HG03439 (cell line): Measurements from ENCODE around the gene MSMB.
"Not testable (repeated sequence)": the region's sequence is repeated elsewhere in the genome, so short reads cannot be mapped to it uniquely, and the experiment has no call there.

ENCODE experiments used
- ATAC-seq: cut with Tn5 transposase; IDR thresholded peaks from one replicate; pipeline ENCODE4 v1.9.1; 2021; ENCODE audit warnings: mild to moderate bottlenecking, moderate library complexity; ENCODE audit not compliant: unreplicated experiment

MSMB gene

DNA sequence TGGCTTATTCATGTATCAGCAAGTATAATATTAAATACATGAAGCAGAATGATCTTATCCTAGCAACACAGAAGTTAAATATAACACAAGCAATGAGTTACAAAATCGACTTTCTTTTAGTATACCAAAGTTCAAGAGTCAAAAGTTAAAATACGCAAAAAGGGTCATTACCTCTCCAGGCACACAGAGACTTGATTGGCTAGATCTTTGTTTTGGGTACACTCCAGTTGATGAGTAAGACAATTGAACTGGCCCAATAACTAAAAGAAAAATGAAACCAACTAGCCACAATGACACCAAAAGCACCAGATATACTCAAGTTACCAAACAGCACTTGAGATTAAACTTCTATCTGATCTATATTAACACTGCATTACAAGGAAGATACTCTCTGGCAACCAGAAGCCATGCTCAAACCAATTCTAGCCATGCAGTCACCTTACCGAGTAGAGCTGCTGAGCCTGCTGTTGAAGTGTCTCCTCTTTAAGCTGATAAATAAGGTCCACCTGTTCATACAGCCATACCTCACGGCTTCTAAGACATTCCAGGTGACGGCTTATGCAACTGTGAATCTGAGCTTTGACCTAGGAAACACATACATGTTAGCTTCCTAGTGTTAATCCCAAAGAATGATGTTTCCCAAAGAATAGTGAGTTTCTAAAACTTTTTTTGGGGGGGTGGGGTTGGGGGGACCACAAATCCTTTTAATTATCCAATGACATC is 31.2 kb downstream of the MSMB start:
- ATAC-seq: no peak

DNA sequence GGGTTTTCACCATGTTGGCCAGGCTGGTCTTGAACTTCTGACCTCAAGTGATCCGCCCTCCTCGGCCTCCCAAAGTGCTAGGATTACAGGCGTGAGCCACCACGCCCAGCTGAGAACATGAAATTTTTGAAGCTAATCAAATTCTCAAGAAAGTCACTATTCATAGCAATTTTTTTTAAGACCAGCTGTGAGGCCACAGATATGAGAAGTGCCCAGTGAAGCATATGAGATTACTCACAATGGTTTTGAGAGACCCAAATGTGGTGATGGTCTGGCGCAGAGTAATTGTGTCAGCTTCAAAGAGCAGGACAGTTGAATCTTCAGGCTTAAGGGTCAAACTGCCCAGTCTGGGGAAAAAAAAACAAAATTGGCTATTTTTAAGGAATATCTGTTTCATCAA is 31.9 kb downstream of the MSMB start:
- no peak for ATAC-seq

DNA sequence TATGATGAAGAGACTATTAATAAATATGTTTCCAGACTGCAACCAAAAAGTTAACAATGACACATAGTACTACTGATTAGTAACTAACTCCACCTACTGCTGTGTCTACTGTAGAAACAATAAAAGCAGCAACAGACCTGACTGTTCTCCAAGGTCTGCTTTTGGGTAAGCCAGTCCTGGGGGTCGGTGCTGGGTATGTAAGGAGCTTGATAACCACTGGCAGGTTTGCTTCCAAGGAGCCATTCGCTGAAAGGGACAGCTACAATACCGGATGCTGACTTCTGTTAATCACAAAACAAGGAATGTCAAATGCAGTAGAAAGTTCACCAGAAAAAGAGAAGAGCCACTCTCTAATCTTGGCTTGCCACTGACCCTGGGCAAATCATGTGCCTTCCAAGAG is 33.3 kb downstream of the MSMB start:
- no peak for ATAC-seq

DNA sequence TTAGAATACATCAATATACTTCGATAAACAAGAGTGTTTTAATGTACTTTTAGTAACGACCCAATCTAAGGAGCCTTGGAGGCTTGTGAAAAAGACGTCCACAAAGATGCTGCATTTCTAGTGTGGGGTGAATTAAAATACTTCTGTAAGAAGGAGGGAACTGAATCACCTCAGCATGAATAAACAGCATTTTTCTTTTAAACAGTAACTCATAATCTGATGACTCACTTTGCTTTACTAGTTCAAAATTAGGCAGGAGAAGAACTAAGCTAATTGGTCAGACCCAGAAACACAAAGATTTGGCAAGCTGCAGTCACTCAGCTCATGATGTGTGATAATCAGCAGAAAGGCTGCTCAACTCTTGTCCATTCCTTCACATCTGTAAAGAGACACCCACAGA is 39.9 kb downstream of the MSMB start:
- no peak for ATAC-seq

DNA sequence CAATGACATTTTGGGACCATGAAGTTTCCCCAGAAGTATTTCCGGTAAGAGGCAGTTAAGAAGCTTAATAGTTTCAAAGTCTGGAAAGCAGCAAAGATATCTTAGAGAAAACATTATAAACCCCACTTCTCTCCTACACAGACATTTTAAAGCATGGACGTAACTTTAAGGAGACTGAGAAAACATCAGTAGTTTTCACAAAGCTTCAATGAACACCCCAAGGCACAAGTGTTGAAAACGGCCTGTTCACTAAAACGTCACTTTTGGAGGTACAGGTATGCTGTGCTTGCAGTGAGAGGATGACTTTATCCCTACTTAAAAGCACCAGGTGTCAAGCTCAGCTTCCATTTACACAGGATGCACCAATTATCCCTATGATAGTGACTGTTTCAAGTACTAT is 40.7 kb downstream of the MSMB start:
- no peak for ATAC-seq

DNA sequence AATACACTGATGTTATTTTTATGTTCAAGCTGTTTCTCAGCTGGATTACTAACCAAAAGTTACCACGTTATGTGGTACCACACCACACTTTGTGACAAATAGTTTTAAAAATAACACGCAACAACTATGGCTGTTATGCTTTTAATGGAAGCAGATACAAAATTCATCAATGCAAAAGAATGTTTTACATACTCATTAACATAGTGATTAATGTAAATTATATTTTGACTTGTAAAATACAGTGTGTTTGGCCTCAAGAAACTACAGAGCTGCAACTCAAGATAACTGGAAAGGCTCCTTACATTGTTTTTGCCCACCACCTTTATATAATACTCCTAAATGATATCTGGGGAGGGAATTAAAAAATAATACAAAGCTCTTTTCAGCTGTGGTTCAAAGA is 41.1 kb downstream of the MSMB start:
- no peak for ATAC-seq

DNA sequence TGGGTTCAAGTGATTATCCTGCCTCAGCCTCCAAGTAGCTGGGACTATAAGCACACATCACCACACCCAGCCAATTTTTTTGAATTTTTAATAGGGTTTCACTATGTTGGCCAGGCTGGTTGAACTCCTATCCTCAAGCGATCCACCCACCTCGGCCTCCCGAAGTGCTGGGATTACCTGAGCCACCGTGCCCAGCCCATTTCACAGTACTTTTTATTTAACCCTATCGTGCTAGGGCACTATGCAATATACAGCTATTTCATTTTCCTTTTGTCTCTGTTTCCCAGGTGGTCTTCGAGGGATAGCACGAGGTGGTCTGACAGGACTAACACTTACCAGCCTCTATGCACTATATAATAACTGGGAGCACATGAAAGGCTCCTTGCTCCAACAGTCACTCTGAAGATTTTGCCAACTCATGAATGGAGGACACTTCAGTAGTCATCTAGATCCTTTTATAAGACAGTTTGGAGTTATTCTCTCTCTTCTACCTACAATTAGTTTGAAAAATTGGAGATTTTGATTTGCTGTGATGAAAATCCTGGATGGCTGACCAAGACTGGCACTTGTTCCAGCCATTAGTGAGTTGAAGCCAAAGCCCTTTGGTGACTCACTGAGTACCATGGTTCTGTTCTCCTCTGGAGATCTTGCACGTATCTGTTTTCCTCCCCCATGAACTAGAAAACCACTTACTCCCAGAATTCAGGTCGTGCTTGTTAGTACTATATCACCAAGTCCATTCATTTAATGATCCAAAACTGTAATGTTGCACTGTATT is 43.0 kb downstream of the MSMB start:
- ATAC-seq: no peak

DNA sequence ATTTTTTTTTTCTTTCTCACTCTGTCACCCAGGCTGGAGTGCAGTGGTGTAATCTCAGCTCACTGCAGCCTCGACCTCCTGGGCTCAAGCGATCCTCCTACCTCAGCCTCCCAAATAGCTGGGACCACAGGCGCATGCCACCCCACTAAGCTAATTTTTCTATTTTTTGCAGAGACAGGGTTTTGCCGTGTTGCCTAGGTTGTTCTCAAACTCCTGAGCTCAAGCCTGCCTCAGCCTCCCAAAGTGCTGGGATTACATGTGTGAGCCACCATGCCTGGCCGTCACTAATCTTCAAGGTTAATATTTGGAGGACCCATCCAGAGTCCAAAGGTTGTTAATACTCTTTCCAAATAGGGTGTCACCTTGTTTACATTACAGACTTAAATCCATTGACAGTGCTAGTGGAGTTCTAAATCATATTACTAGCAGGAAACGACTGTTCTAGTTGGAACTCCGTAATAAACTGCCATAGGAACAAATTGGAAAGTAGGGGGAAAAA is 43.8 kb downstream of the MSMB start:
- ATAC-seq: not testable (repeated sequence)

DNA sequence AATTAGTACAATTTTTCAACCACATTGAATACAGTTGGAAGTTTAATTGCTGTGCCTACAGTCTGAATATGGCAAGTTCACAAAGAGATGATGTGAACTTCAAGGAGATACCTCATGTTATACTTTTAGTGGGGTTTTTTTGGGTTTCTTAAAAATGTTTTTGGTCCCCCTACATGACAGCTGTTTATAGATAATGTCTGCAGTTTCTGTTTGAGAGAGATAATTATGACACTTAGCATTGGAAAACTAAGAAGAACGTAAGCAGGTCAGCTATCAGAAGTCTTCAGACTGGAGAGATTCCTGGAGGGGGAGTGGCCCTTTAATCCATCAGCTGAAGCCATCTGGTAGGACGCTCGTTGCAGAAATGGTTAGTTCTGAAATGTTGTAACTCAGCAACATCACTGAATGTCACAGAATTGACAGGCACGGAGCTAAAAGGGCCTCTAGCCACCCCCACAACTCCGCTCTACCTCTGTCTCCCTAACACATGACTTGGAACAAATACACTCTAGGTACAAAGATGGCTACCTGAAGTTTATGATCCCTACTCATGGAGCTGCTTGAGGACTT is 44.8 kb downstream of the MSMB start:
- ATAC-seq: no peak

DNA sequence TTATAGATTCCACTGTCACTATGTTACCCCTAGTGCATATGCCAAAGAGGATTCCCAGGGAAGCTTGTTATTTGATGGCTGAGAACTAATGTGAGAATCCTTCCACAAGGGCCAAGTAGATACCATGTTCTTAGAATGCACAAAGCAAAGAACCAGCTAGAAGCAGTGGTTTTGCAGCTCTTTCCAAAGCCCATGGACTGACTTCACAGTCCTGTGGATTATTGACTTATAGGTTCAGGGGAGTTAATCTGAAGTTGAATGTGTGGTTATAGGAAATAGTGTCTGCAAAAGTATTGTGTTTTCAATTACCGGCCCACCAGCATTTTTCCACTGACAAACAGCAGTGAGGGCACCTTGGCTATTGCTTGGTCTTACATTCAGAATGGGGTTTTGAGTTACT is 45.5 kb downstream of the MSMB start:
- ATAC-seq: no peak

DNA sequence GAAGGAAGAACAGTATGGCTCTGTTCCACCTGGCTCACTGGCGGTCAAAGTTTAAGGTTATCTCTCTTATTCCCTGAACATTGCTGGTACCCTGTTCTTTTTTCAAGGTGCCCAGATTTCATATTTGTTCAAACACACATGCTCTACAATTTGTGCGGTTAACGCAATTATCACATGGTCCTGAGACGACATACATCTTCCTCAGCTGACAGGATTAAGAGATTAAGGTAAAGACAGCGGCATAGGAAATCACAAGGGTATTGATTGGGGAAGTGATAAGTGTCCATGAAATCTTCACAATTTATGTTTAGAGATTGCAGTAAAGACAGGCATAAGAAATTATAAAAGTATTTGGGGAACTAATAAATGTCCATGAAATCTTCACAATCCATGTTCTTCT is 46.1 kb downstream of the MSMB start:
- not testable (repeated sequence) for ATAC-seq

DNA sequence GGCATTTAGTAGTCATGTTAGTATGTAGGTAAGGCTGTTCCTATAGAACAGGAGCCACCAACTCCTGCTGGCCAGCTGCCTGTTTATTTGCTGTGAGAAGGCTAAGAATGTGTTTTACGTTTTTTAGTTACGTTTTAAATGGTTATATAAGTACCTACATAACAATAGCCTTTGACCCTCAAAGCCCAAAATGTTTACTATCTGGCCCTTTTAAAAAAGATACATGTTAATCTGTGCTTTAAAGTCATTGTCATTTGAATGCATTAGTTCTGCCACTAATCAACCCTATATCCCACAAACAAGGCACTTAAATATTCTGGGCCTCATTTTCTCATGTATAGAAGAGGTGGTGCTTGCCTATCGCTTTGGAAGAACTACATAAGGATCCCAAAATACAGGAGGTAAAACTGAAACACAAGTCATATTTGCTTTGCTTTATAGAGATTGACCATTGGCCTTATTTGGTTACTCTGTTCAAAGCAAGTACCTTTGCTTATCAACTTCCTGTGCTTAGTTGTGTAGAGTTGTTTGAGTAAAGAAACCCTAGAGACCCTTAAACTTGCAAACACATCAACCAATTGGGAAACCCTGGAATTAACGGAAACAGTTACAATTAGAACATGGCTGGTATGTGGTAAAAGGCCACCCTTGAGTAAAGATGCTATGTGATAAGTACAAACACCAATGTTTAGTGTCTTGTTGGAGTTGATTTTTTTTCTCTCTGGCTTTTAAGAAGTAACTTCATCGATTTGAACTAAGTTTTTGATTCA is 47.9 kb downstream of the MSMB start:
- no peak for ATAC-seq

DNA sequence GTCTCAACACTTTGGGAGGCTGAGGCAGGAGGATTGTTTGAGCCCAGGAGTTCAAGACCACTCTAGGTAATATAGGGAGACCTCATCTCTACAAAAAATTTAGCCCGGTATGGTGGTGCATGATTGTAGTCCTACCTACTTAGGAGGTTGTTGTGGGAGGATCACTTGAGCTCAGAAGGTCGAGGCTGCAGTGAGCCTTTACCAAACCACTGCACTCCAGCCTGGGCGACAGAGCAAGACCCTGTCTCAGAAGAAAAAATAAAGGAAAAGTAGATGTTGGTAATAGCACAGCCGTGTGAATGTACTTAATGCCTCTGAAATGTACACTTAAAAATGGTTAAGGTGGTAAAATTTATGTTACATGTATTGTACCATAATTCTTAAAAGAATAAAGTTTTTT is 48.5 kb downstream of the MSMB start:
- ATAC-seq: no peak

DNA sequence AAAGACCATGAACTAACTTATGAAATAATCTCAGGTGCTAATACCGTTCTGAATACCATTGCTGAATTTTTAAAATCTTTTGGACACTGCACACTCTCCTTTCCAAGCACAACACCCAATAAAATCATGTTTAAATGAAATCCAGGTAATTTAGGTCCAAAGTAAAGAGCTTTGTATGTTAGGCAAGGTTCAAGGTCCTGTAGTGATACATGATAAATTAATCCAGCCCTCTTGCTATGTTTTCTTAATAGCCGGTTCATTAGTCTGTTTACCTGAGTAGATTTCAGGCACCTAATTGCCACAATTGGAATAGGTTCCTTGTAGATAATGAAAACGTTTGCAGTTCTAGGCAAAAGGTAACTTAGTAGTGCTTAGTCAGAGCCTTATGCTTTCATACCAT is 60.5 kb downstream of the MSMB start:
- not testable (repeated sequence) for ATAC-seq

DNA sequence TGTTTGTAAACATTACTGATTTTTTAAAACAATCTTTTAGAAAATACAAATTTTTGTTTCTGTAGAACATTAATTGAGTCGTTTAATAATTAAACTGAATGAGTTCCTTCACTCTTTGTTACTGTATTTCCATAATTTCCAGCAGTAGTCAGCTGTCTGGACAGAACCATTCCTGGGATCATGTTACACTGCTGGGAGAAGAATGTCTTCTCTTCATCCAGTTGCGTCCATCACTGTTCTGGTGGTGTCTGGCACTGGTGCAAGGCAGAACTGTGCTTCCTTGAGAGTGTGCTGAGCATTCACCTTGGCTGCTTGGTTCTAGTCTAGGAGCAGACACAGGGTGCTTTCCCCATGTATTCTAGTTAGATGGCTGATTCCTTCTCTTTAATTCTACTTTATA is 61.6 kb downstream of the MSMB start:
- not testable (repeated sequence) for ATAC-seq

DNA sequence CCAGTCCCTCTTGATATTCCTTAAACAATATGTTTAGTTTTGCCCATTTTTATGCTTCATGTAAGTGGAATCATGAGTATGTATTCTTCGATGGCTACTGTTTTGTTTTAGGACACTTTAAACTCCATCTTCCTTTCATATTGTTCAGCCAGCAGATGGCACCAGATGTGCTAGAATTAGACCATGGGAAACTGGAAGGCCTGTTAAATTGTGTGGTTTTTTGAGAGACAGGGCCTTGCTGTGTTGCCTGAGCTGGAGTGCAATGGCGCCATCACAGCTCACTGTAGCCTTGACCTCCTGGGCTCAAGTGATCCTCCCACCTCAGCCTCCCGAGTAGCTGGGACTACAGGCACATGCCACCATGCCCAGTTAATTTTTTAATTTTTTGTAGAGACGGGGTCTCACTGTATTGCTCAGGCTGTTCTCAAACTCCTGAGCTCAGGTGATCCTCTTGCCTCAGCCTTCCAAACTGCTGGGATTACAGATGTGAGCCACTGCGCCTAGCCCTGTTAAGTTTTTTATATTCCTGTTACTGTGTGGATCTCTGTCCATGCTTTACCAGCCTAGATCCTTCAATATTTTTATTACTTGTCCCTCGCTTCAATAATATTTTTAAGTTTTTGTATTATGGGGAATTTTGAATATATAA is 62.4 kb downstream of the MSMB start:
- not testable (repeated sequence) for ATAC-seq
